Ammon's horn (tissue), 1 donor: Measurements from ENCODE around the gene NIT1.

Experiments
- DNase-seq: peaks from one replicate; pipeline ENCODE4 v3.0.0-alpha.2; 2016; ENCODE audit warnings: low spot score

The NIT1 gene

GRCh38 chr1:161084597-161084988, 33.3 kb upstream of the NIT1 start:
- DNase-seq: no peak

GRCh38 chr1:161085165-161085564, 32.7 kb upstream of the NIT1 start:
- DNase-seq: no peak

GRCh38 chr1:161086457-161086856, 31.4 kb upstream of the NIT1 start:
- no peak for DNase-seq

GRCh38 chr1:161088587-161089110, 29.3 kb upstream of the NIT1 start:
- no peak for DNase-seq

- no peak for DNase-seq
Measured at GRCh38 chr1:161089251-161089924, 28.5 kb upstream of the NIT1 start, which contains the start of gene NECTIN4. NECTIN4 (minus strand) TSS chr1:161089558; CDS start chr1:161089296, 262 bp downstream.

GRCh38 chr1:161089938-161090337, 28.0 kb upstream of the NIT1 start:
- no peak for DNase-seq

GRCh38 chr1:161090617-161091016, 27.3 kb upstream of the NIT1 start:
- no peak for DNase-seq

- DNase-seq: no peak
Measured at GRCh38 chr1:161091093-161091492, 26.8 kb upstream of the NIT1 start.

GRCh38 chr1:161091796-161092507, 26.0 kb upstream of the NIT1 start:
- DNase-seq: no peak

- DNase-seq: no peak
Measured at GRCh38 chr1:161092621-161093028, 25.3 kb upstream of the NIT1 start.

- DNase-seq: no peak
Measured at GRCh38 chr1:161094481-161094880, 23.4 kb upstream of the NIT1 start.

GRCh38 chr1:161095230-161095629, 22.7 kb upstream of the NIT1 start:
- DNase-seq: no peak

- DNase-seq: no peak
Measured at GRCh38 chr1:161096015-161096414, 21.9 kb upstream of the NIT1 start.

- no peak for DNase-seq
Measured at GRCh38 chr1:161096530-161096929, 21.4 kb upstream of the NIT1 start.

- peak; percentile 79 for DNase-seq
Measured at GRCh38 chr1:161098210-161099068, 19.5 kb upstream of the NIT1 start, which contains the start of gene KLHDC9. KLHDC9 (plus strand) TSS chr1:161098361; CDS start chr1:161098536, 175 bp downstream.

GRCh38 chr1:161099090-161099802, 18.7 kb upstream of the NIT1 start:
- no peak for DNase-seq

- DNase-seq: no peak
Measured at GRCh38 chr1:161100556-161100955, 17.3 kb upstream of the NIT1 start.

GRCh38 chr1:161106431-161106830, 11.5 kb upstream of the NIT1 start:
- no peak for DNase-seq

GRCh38 chr1:161111117-161111516, 6.8 kb upstream of the NIT1 start:
- no peak for DNase-seq

GRCh38 chr1:161111527-161111926, 6.4 kb upstream of the NIT1 start:
- DNase-seq: no peak

GRCh38 chr1:161113915-161114314, 4.0 kb upstream of the NIT1 start:
- no peak for DNase-seq

GRCh38 chr1:161114556-161114955, 3.3 kb upstream of the NIT1 start:
- no peak for DNase-seq
